RKO (cell line): ENCODE data around the gene HS6ST2.

Experiments used
- DNase-seq: peaks from one replicate; pipeline ENCODE4 v3.0.0-alpha.2; 2016; ENCODE audit warnings: low spot score

HS6ST2 gene

DNA sequence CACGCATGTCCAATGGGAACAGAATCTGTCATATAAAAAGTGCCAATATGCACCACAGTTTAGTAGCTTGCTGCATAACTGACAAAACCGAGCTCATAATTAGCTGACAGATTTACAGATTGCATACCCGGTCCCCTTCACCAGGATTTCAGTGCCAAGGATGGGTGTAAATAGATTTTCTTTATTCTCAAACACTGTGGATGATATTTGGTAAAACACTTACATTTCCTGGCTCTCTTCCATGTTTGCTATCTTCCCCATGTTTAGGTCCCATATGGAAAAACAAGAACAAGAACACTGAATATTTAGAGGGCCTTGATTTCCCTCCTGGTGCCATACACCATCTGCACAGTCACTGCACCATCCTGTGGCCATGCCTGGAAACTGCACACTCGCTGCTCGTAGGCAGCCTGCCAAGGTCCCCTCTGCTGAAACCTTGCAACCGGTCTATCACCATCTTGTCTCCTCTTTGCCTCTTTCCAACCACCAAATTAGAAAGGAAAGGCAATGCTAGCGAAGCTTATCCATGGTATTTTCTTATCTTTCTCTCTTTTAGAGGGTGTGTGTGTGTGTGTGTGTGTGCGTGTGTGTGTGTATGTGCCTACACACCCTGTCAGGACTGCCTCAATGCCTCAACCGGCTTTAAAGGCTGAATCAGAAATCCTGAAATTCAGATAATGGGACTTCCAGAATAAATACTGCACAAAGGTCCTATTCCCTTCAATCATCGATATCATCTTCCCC is 345.4 kb downstream of the HS6ST2 start:
- peak; percentile 31 for DNase-seq

DNA sequence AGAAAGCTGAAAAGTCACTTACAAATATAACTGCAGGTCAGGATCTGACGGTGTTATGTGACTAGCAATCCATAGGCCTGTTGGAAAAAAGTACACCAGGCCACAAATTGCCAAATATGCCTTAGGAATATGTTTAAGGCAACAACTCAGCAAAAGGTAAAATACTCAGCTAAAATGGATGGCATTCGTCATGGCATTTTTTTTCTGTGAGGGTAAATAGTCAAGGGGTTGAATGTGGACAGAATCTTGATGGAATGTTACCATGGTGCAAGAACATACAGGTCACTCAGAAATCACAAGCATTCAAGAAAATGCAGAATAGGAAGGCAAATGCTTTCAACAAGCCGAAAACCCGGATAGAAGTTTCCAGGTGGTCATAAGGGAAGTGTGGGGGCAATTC is 347.9 kb downstream of the HS6ST2 start:
- no peak for DNase-seq

DNA sequence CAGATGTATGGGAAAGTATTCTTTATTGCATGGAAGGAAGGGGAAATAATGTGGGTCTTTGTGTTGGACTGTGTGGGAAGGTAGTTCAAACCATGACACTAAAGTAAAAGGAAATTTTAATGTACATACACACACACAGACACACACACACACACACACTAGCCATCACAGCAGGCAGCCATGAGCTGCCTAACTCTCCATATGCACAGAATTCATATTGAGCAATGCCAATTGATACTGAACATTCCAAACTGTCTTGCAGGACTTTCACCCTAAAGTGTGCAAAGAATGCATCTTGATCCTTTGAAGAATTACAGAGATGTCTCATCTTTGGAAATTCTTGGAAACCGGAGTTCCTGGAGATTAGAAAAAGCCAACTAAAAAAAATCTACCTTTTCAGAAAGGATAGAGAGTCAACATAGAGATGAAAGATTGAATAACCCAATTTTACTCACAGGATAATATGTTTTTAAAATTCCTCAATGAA is 349.0 kb downstream of the HS6ST2 start:
- no peak for DNase-seq

DNA sequence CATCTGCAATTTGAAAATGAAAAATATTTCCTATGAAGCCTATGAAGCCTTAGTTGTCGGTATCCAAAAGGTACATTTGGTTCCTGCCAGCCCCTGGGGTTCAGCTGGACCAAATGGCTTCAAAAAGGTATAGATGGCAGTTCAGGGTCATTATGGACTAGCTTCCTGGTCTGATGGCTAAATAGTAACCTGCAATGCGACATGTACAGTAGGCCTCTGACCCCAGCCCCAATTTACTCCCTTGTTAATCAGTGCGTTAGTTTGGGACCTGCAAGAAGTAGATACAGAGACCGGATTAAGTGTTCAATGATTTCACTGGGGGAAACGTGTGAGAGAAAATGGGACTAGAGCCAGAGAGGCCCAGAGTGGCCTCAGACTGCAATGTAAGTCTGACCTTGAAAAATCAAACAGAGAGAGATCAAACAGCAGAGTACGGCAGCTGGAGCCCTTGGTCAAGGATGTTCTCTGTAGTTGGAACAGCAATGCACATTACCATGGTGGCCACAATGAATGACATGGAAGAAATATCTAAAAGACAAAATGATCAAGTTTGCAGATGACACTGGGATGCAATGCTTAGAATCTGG is 354.6 kb downstream of the HS6ST2 start:
- no peak for DNase-seq

DNA sequence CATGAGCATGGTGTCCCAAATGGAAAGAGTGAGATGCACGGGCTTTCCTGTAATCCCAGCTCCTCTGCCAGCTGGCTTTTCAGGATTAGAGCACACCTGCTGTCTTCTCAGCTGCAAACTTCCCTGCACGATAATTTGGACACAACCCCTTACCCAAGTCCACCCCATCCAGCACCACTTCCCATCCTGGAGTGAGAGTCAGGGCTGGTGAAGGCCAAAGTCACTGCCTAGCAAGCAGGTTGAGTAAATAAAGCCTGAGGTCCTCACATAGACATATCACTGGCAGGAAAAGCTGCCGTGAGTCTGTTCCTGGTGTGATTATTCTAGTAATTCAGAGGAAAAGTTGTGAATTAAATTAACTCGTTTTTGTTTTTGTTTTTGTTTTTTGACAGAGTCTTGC is 355.7 kb downstream of the HS6ST2 start:
- DNase-seq, result no peak

DNA sequence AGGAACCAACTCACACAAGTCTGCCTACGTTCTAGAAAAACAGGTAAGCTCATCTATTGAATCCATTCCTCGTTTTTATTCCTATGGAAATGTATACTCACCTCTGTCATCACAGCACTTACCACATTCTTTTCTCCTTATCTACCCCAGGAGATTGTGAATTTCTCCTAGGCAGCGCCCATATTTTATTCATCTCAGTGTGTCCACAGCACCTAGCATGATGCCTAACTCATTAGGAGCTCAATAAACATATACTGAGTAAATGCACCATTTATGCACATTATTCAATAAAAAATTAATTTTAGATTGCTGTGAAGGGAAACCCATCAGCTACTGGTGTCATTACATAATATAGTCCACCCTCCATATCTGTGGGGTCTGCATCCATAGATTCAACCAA is 363.4 kb downstream of the HS6ST2 start:
- no peak for DNase-seq

DNA sequence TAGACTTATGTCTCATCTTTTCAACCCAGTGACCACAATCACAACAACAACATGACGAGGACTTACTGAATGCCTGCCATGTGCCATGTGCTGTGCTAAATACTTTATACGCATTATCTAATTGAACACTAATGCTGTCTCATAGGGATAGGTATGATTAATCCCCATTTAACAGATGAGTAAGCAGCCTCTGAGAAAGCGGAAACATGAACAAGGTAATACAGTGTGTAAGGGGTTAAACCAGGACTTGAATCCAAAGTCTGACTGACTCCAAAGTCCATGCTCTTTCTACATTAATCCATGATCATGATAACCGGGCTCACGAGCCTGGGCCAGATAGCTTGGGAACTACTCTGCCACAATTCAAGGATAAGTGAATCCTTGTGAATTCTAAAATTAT is 364.3 kb downstream of the HS6ST2 start:
- peak; percentile 82 for DNase-seq

DNA sequence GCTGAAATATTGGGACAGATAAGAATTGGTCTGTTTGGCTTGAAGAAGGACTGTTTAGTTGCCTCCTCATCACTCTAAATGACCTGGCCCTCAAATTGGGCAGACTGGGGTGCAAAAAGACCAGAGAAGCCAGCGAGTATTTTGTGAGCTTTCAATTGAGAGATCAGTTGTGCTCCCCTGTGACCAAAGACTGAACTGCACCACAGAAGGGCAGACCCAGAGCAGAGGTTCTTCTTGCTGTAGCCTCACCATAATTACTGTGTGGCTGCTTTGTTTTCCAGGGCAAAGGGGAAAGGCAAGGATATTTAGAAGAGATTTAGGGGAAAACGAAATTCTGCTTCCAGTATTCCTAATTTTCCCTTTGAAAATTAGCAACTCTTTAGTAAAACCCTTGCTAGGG is 365.5 kb downstream of the HS6ST2 start:
- no peak for DNase-seq

DNA sequence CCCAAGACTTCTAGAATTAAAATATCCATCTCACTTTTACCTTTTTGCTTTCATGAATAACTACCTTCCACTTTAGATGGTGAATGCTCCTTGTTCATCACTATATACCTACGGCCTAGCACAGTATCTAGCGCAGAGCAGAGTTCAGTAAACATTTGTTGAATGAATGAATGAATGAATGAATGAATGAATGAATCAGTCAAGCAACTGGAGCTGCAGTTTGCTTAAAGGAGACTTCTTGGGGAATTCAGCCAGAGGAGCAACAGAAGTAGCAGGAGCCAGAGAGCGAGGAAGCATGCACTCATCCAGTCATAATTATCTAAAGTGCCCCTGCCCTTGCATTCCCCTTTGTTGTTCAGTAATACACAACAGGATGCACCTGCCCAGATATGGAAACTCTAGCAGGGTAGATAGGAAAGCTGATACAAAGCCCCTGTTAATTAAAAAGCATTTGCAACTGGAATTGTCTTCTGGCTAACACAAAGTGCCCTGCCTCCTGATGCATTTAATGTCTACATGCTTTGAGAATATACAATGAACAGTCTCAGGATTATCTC is 366.6 kb downstream of the HS6ST2 start:
- no peak for DNase-seq

DNA sequence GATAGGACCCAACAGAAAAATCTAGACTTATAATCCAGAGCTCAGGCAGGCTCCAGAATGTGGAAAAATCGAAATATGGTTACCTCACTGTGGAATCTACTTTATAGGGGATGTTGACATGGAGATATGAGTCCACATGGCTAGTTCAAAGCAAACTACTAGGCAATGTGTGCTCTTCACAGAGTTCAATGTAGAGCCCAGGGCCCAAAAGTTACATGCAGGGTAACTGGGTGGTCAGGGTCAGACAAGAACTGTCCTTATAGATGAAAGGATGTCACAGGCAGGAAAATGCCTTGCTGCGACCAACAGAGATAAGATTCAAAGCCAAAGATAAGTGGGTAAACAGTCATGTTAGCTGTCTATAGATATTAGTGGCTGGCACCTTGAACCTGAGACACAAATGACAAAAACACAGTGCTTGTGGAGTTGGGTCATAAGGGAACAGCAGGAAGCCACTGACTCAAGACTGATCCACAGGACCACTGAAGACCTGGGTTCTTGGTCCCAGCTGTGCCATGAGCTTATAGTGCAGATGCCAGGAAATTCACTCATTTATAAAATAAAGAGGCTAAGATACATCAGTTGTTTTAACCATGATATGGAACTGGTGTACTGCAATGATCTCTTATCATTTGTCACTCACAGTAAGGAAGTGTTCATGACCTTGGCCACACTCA is 367.9 kb downstream of the HS6ST2 start:
- DNase-seq, result no peak

DNA sequence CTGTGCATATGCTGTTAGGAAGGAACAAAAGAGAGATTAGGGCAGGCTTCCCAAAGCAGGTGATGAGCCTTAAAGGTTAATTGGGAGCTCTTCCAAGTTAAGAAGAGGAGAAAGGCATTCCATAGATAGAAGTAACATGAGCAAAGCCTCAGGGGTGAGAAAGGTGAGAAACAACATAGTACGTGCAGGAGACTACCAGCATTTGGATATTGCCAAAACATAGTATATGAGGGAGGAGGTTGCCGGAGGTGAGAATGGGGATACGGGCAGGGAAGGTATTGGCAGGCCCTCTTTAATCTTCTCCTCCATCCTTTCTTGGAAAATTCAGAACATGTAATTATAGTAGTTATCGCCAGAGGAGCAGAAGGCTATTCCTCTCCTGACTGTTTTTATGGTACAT is 373.5 kb downstream of the HS6ST2 start:
- DNase-seq, result no peak

DNA sequence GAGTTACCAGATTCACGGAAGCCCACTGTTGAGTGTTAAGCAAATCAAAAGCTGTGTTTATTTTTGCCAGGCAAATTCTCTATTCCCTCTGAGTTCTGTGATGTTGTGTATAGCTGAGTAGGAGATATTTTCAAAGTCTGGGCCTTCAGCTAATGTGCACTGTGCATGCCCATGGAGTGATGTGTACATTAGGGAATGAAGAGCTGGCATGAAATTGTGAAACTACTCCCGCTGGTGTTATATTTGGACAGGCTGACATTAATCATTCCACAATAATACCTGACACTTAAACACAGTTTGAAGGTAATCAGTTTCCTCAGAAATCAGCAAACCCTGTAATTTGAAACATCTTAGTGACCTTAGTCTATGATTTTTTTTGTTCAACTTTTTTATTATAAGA is 381.5 kb downstream of the HS6ST2 start:
- no peak for DNase-seq
